ENCODE measurements around the gene GRPEL1. TPM values are rescaled to one million over a fixed set of nuclear protein-coding genes. Genes with fewer than 3 reads are reported as not detected.

GRPEL1 gene
- total RNA-seq, 1 experiment from 2014 or later, result 82.9 TPM

- DNase-seq (ENCODE audit: unreplicated experiment), result no peak
- POLR2A ChIA-PET, result interaction anchor here (1.0 to 8.3 kb wide), 12 partner anchors 12 to 370 kb away, joined by 3 to 165 read pairs (median 8); partner anchors contain the start of gene GRPEL1
- intact Hi-C loops (cut with micrococcal nuclease), result loop anchor here (5.0 kb wide), 1 partner anchor 72 kb away; no protein-coding TSS in a partner anchor
Measured at GRCh38 chr4:7044137-7044930, 23.5 kb downstream of the GRPEL1 start.

GRCh38 chr4:7043284-7044136, 24.4 kb downstream of the GRPEL1 start, which contains the start of gene TADA2B:
TSS of gene TADA2B (plus strand) at chr4:7043372. CDS start at chr4:7043580, 208 bp downstream.
- Mint-ChIP-seq H3K27ac (ENCODE audit: low read depth, unreplicated experiment) (peak within 1 kb of the TSS; percentile 85), H3K4me3 (ENCODE audit: unreplicated experiment) (peak within 1 kb of the TSS; percentile 88), H3K4me1 (ENCODE audit: insufficient read depth, unreplicated experiment) (peaks cover 39% of the 10 kb centered on the region), H3K9me3 (ENCODE audit: unreplicated experiment) (no peaks in the 10 kb centered on the region), H3K27me3 (ENCODE audit: insufficient read depth, unreplicated experiment) (no peaks in the 10 kb centered on the region), H3K36me3 (ENCODE audit: insufficient read depth, unreplicated experiment) (peaks cover 6% of the 10 kb centered on the region)
- ChIA-PET POLR2A (interaction anchor here (0.6 to 8.3 kb wide), 20 partner anchors 12 to 369 kb away, joined by 3 to 165 read pairs (median 6); partner anchors contain the start of gene GRPEL1), CTCF (interaction anchor here (0.5 to 8.7 kb wide), 16 partner anchors 12 to 1347 kb away, joined by 3 to 98 read pairs (median 4); partner anchors contain the start of gene GRPEL1)
- BruUV-seq (replicated peaks), result no TSS peak
- no peak for TF ChIP-seq CTCF (IDR thresholded peaks at IDR 0.05; ENCODE audit: unreplicated experiment)
- intact Hi-C loops (cut with micrococcal nuclease), result loop anchor here (1.0 to 5.0 kb wide), 3 partner anchors 39 to 71 kb away; no protein-coding TSS in a partner anchor
- DNase-seq (ENCODE audit: unreplicated experiment), result peak; percentile 30

More at GRCh38 chr4:7044137-7044930, 23.5 kb downstream of the GRPEL1 start:
- Mint-ChIP-seq H3K27ac (ENCODE audit: low read depth, unreplicated experiment) (peak overlapping the region; percentile 6), H3K4me1 (ENCODE audit: insufficient read depth, unreplicated experiment) (peaks cover 39% of the 10 kb centered on the region), H3K36me3 (ENCODE audit: insufficient read depth, unreplicated experiment) (peaks cover 10% of the 10 kb centered on the region), H3K27me3 (ENCODE audit: insufficient read depth, unreplicated experiment) (no peaks in the 10 kb centered on the region), H3K4me3 (ENCODE audit: unreplicated experiment) (peak overlapping the region; percentile 88), H3K9me3 (ENCODE audit: unreplicated experiment) (no peaks in the 10 kb centered on the region)
- no peak for TF ChIP-seq CTCF (IDR thresholded peaks at IDR 0.05; ENCODE audit: unreplicated experiment)
- BruUV-seq (replicated peaks), result no TSS peak
- CTCF ChIA-PET, result interaction anchor here (0.5 to 8.7 kb wide), 15 partner anchors 11 to 1346 kb away, joined by 3 to 98 read pairs (median 4); partner anchors contain the start of gene GRPEL1

GRCh38 chr4:7042503-7043283, 25.2 kb downstream of the GRPEL1 start:
- Mint-ChIP-seq H3K27me3 (ENCODE audit: insufficient read depth, unreplicated experiment) (no peaks in the 10 kb centered on the region), H3K4me1 (ENCODE audit: insufficient read depth, unreplicated experiment) (peaks cover 39% of the 10 kb centered on the region), H3K4me3 (ENCODE audit: unreplicated experiment) (peak overlapping the region; percentile 88), H3K36me3 (ENCODE audit: insufficient read depth, unreplicated experiment) (peaks cover 4% of the 10 kb centered on the region), H3K9me3 (ENCODE audit: unreplicated experiment) (no peaks in the 10 kb centered on the region), H3K27ac (ENCODE audit: low read depth, unreplicated experiment) (peak overlapping the region; percentile 85)
- ChIA-PET POLR2A (interaction anchor here (0.6 to 8.3 kb wide), 19 partner anchors 11 to 368 kb away, joined by 3 to 165 read pairs (median 6); partner anchors contain the start of gene GRPEL1), CTCF (interaction anchor here (0.5 to 8.7 kb wide), 14 partner anchors 11 to 217 kb away, joined by 3 to 98 read pairs (median 4); partner anchors contain the start of gene GRPEL1)
- DNase-seq (ENCODE audit: unreplicated experiment), result peak; percentile 98
- BruUV-seq (replicated peaks), result no TSS peak
- intact Hi-C loops (cut with micrococcal nuclease), result loop anchor here (1.0 to 5.0 kb wide), 3 partner anchors 38 to 70 kb away; no protein-coding TSS in a partner anchor
- peak; percentile 29 for TF ChIP-seq CTCF (IDR thresholded peaks at IDR 0.05; ENCODE audit: unreplicated experiment)

All from MCF 10A (cell line).